MM.1S (cell line): ENCODE results near the gene PBX3.

Experiments
- EZH2 ChIP-seq: fragments of 300-600 bp; sonication (generic); optimal IDR thresholded peaks from 2 replicates; pipeline ENCODE3; 2017; ENCODE audit warnings: low read depth, mild to moderate bottlenecking, antibody characterized with exemption, low read length, mixed read lengths
- EZH2phosphoT487 ChIP-seq: fragments of 300-600 bp; sonication (generic); IDR thresholded peaks from 2 replicates; pipeline ENCODE4 v1.6.1; 2018; ENCODE audit warnings: antibody characterized with exemption, low read length
- TF ChIP-seq, protein P1 (sequence below): fragments of 300-600 bp; sonication (generic); IDR thresholded peaks from 2 replicates; pipeline ENCODE4 v1.5.1; 2016; ENCODE audit warnings: antibody characterized with exemption, low read length, mixed read lengths

DNA sequence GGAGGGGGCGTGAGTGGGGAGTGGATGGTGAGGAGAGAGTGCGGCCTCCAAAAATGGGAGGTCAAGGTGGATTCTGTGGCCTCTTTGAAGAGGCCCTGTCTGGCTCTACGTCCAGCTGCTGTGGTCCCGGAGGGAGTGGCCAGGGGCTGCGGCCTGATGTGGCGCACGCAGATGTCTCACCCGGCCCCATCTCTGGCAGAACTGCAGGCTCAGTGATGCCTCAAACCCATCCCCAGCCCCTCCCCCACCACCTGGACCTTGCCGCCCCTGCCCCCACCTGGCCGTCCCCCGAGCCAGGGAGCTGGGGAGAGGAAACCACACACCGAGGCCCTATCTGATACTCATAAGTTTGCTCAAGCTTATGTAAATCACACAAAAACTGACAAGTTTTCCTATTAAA lies 267.6 kb downstream of the PBX3 start:
- TF ChIP-seq, protein P1, sequence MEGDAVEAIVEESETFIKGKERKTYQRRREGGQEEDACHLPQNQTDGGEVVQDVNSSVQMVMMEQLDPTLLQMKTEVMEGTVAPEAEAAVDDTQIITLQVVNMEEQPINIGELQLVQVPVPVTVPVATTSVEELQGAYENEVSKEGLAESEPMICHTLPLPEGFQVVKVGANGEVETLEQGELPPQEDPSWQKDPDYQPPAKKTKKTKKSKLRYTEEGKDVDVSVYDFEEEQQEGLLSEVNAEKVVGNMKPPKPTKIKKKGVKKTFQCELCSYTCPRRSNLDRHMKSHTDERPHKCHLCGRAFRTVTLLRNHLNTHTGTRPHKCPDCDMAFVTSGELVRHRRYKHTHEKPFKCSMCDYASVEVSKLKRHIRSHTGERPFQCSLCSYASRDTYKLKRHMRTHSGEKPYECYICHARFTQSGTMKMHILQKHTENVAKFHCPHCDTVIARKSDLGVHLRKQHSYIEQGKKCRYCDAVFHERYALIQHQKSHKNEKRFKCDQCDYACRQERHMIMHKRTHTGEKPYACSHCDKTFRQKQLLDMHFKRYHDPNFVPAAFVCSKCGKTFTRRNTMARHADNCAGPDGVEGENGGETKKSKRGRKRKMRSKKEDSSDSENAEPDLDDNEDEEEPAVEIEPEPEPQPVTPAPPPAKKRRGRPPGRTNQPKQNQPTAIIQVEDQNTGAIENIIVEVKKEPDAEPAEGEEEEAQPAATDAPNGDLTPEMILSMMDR: no peak
- TF ChIP-seq EZH2 (no peak), EZH2phosphoT487 (no peak)
